Measurements from ENCODE around the gene NOLC1.

DNA sequence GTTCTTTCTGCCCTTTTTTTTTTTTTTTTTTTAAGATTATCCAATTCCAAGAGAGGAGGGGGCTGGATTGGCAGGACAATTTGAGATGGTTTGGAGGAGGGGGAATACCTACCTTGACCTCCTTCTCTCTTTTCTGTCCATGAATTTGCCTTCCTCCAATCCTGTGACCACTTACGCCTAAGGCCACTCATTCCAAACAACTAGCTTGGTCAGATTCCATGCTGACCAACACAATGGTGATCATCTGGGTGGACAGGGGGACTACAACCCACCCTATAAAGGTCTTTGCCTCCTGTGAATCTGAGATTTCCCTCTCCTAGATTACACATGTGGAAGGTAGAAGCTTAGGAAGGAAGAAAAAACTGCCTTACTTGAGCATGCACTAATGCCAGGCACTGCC lies 29.7 kb upstream of the NOLC1 start:
- TF ChIP-seq, protein P1, sequence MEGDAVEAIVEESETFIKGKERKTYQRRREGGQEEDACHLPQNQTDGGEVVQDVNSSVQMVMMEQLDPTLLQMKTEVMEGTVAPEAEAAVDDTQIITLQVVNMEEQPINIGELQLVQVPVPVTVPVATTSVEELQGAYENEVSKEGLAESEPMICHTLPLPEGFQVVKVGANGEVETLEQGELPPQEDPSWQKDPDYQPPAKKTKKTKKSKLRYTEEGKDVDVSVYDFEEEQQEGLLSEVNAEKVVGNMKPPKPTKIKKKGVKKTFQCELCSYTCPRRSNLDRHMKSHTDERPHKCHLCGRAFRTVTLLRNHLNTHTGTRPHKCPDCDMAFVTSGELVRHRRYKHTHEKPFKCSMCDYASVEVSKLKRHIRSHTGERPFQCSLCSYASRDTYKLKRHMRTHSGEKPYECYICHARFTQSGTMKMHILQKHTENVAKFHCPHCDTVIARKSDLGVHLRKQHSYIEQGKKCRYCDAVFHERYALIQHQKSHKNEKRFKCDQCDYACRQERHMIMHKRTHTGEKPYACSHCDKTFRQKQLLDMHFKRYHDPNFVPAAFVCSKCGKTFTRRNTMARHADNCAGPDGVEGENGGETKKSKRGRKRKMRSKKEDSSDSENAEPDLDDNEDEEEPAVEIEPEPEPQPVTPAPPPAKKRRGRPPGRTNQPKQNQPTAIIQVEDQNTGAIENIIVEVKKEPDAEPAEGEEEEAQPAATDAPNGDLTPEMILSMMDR (conservative IDR thresholded peaks at IDR 0.05; ENCODE audit: low read depth, low read length): no peak
- TF ChIP-seq EZH2 (IDR thresholded peaks at IDR 0.05; ENCODE audit: low read length, unreplicated experiment): no peak

Measured in PC-3 (cell line).